GM12873 (cell line): ENCODE measurements around the gene PM20D1.

ENCODE experiments used
- CTCF ChIP-seq: IDR thresholded peaks from 2 replicates; pipeline ENCODE4 v1.5.1; 2012; ENCODE audit warnings: low read depth, mild to moderate bottlenecking, moderate library complexity, low read length, control low read depth; ENCODE audit not compliant: insufficient read depth; ENCODE audit errors: missing control alignments

Gene PM20D1

GRCh38 chr1:205849619-205850355, at the start of gene PM20D1:
PM20D1 (minus strand) TSS chr1:205850132; CDS start chr1:205850072, 60 bp downstream.
- no peak for TF ChIP-seq CTCF

- TF ChIP-seq CTCF: no peak
Measured at GRCh38 chr1:205896351-205896750, 46.4 kb upstream of the PM20D1 start.

- TF ChIP-seq CTCF: no peak
Measured at GRCh38 chr1:205883792-205884191, 33.9 kb upstream of the PM20D1 start.

GRCh38 chr1:205880923-205881322, 31.0 kb upstream of the PM20D1 start:
- TF ChIP-seq CTCF: no peak

- no peak for TF ChIP-seq CTCF
Measured at GRCh38 chr1:205879974-205880373, 30.0 kb upstream of the PM20D1 start.

- TF ChIP-seq CTCF: no peak
Measured at GRCh38 chr1:205878026-205878425, 28.1 kb upstream of the PM20D1 start.

GRCh38 chr1:205870236-205870635, 20.3 kb upstream of the PM20D1 start:
- TF ChIP-seq CTCF: no peak
